Lower leg skin (tissue), 4 donors: ENCODE data around the gene SHPK. TPM values are rescaled to one million over a fixed set of nuclear protein-coding genes. Genes with fewer than 3 reads are reported as not detected.

ENCODE experiments used
- DNase-seq, 2 donors: peaks; one replicate each; pipeline ENCODE4 v3.0.0-alpha.2; 2019; ENCODE audit warnings: low spot score in 2 of 2
- H3K4me3 ChIP-seq: fragments of 200-600 bp; sonication (generic); 2 replicates; pipeline ENCODE4 v1.5.1; 2017; ENCODE audit warnings: mild to moderate bottlenecking, low read depth; ENCODE audit not compliant: poor library complexity, severe bottlenecking
- CTCF ChIP-seq, 3 donors: fragments of 450-650 bp; IDR thresholded peaks; one replicate each; pipeline ENCODE4 v1.5.1; 2016; ENCODE audit warnings: antibody characterized with exemption in 3 of 3, mild to moderate bottlenecking in 3 of 3, moderate library complexity in 2 of 3
- POLR2A ChIP-seq, 2 donors: fragments of 450-650 bp; IDR thresholded peaks; one replicate each; pipeline ENCODE4 v1.6.1; 2016 to 2017; ENCODE audit warnings: antibody characterized with exemption in 2 of 2, mild to moderate bottlenecking in 1 of 2, moderate library complexity in 1 of 2
- WGBS, 2 donors: methylation state at CpG; one replicate each; pipeline ENCODE4 v1.1.5; 2018; 5-methylcytosine and 5-hydroxymethylcytosine counted together
- intact Hi-C: fragments of 100-400 bp; cut with DNase I; formaldehyde crosslinking; loops from one replicate; pipeline ENCODE4 v1.15.0; 2023; ENCODE audit warnings: low total_unique reads
- total RNA-seq, 4 donors: library from RNA; depleted of rRNA; stranded (reverse); fragments of >200 nt; gene quantifications; one replicate each; pipeline ENCODE4 v1.1.0, GENCODE V29; 2016

SHPK gene
- total RNA-seq, 4 donors from 2014 or later: 18.2 to 30.3 (median 23.1) TPM

GRCh38 chr17:3666516-3666915, 30.5 kb upstream of the SHPK start:
- DNase-seq: no peak
- 42 to 51% methylated on average over 6 of the region's 6 CpGs for whole genome bisulfite sequencing, 2 donors
- TF ChIP-seq POLR2A (IDR thresholded peaks at IDR 0.05): no peak
- no peak for TF ChIP-seq CTCF (IDR thresholded peaks at IDR 0.05)
- intact Hi-C loops: no loop called here
- H3K4me3 ChIP-seq: no peak overlapping the region

- TF ChIP-seq POLR2A (IDR thresholded peaks at IDR 0.05) (no peak), CTCF (IDR thresholded peaks at IDR 0.05) (no peak)
- H3K4me3 ChIP-seq: no peak overlapping the region
- no peak for DNase-seq
- intact Hi-C loops: no loop called here
- 35 to 37% methylated on average over 5 of the region's 5 CpGs for WGBS, 2 donors
Observed at GRCh38 chr17:3665834-3666233, 29.8 kb upstream of the SHPK start.

- no peak for TF ChIP-seq POLR2A (IDR thresholded peaks at IDR 0.05)
- no peak for TF ChIP-seq CTCF (IDR thresholded peaks at IDR 0.05)
- 86 to 90% methylated on average over 33 of the region's 33 CpGs for WGBS, 2 donors
- intact Hi-C loops: no loop called here
- no peak for DNase-seq
- no peak overlapping the region for H3K4me3 ChIP-seq
Observed at GRCh38 chr17:3663102-3664011, 27.3 kb upstream of the SHPK start.

- intact Hi-C loops: no loop called here
- no peak for DNase-seq
- 62 to 69% methylated on average over 19 to 21 of the region's 23 CpGs for WGBS, 2 donors
- TF ChIP-seq CTCF (IDR thresholded peaks at IDR 0.05): no peak
- no peak for TF ChIP-seq POLR2A (IDR thresholded peaks at IDR 0.05)
- no peak overlapping the region for H3K4me3 ChIP-seq
Observed at GRCh38 chr17:3660311-3660891, 24.4 kb upstream of the SHPK start.

GRCh38 chr17:3659541-3660111, 23.6 kb upstream of the SHPK start:
- TF ChIP-seq POLR2A (IDR thresholded peaks at IDR 0.05) (no peak), CTCF (IDR thresholded peaks at IDR 0.05) (no peak)
- intact Hi-C loops: no loop called here
- 26 to 40% methylated on average over 22 of the region's 22 CpGs for WGBS, 2 donors
- H3K4me3 ChIP-seq: no peak overlapping the region
- peak; percentile 81 to 90 for DNase-seq
